HG02610 (cell line): ENCODE results near the gene ERMARD.

Experiments used
- ATAC-seq: cut with Tn5 transposase; IDR thresholded peaks from one replicate; pipeline ENCODE4 v1.9.1; 2021; ENCODE audit warnings: mild to moderate bottlenecking, moderate library complexity; ENCODE audit not compliant: unreplicated experiment

ERMARD gene

DNA sequence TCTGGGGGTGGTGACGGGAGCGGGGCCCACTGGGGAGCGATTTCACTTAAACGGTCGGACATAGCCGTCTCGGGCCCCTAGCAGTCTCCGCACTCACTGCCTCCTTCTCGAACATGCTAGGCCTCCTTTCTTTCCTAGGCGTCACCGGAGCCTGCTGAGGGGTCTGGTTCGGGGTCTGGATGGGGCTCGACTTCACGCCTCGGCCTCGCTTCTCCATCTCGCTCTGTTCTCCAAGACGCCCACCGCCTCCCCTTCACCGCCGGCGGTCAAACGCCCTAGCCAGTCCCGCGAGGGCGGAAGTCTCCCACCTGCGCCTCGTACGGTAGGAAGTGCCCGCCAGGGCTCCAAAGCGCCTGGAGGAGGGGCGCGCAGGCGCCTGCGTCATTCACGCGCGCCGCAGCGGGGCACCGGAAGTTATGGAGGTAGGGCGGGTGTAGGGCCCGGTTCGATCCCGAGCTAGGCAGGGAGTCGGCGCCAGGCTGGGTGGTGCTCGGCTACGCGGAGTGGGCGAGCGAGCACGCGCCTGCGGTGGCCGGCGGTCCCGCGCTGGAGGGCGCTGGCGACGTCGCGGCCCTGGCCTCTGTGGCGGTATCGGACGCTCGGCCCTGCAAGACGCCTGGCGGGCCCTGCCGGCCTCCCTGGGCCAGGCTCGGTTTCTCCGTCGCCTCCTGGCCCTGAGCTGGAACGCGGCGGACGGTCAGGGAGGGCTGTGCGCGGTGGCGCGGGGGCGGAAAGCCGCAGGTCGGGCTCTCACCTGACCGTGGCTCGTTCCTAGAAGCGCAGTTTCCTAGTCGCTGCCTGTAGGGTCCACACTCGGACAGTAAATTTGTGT is at the start of gene ERMARD, which contains the start of gene DYNLT2:
ERMARD (plus strand) TSS at position 381 of the 832 bp plus-strand sequence; CDS start at position 417, 36 bp downstream.
DYNLT2 (minus strand) TSS at position 331 of the 832 bp plus-strand sequence; CDS start at position 217, 114 bp downstream.
- peak; percentile 94 for ATAC-seq

DNA sequence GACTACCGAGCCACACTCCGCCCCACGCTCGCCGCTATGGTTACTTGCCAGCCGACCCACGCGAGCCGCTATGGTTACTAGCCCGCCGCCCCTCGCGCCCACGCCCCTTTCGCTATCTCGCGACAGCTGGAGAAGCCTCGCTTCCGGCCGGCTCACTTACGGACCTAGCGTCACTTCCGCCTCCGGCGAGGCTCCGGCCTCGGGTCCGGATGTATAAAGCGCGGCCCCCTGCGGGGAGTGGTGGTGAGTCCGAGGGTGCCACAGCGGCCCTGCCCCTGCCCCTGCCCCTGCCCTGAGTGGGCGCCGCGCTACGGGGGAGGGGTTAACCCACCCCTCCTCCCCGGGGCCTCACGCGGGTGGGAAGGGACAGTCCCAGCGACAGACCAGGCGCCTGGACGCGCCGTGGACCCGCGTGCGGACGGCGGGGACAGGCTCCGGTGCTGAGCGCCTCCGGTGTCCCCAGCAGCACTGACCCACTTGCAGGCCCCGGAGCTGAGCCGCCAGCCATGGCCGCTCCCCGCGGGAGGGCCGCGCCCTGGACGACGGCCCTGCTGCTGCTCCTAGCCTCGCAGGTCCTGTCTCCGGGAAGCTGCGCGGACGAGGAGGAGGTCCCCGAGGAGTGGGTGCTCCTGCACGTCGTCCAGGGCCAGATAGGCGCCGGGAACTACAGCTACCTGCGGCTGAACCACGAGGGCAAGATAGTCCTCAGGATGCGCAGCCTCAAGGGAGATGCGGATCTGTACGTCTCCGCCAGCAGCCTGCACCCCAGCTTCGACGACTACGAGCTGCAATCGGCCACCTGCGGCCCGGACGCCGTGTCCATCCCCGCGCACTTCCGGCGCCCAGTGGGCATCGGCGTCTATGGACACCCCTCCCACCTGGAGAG is 49.2 kb upstream of the ERMARD start, which contains the start of the genes C6orf120 and WDR27:
C6orf120 (plus strand) TSS at position 173 of the 886 bp plus-strand sequence; CDS start at position 507, 334 bp downstream.
WDR27 (minus strand) TSS at position 76 of the 886 bp plus-strand sequence. CDS start 13,024 bp downstream, outside the sequence.
- ATAC-seq, result peak; percentile 95

DNA sequence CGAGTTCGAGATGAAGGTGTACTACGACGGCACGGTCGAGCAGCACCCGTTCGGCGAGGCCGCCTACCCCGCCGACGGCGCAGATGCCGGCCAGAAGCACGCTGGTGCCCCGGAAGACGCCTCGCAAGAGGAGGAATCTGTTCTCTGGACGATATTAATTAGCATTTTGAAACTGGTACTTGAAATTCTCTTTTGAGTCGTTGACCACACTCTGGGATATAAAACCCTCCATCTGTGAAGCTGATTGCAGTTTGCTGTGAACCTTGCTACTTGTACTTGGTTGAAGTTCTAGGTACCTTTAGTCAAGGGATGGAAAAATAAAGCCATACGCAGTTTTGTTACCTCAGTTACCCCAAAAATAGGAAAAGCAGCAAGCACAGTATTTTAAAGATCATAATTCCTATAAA is 48.6 kb upstream of the ERMARD start:
- no peak for ATAC-seq

DNA sequence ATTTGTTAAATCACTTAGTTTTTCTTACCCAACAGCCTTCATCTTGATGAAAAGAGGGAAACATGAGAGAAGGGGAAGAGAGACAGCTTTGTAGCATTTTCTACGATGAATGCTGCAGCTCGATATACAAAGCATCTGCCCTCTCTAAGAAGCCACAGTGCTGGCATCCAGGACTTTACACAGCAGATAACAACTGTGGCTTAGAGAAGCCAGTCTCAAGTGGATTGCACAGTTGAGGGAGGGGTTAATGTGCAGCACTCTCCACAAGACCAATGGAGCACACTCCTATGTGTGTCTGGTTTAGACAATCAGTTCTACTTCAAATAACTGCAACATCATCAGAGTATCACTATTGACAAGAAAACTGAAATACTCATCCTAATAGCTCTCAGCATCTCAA is 43.6 kb upstream of the ERMARD start:
- no peak for ATAC-seq

DNA sequence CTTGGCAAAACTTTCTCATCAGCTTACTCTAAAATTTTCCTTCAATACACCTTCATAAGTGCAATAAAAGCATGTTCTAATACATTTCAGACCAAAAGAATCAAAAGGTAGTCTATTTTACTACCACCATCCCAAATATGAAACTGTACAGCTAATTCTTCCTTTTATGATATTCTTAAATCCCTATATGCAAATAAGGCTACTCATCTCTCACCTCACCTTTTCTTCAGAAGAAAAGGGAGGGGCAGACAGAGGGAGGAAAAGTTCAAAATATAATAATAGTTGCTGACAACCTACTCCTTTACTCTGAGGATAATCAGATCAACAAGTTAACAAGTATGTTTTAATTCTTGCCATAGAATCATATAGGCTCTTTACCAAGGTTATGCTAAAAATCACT is 42.1 kb upstream of the ERMARD start:
- peak; percentile 61 for ATAC-seq

DNA sequence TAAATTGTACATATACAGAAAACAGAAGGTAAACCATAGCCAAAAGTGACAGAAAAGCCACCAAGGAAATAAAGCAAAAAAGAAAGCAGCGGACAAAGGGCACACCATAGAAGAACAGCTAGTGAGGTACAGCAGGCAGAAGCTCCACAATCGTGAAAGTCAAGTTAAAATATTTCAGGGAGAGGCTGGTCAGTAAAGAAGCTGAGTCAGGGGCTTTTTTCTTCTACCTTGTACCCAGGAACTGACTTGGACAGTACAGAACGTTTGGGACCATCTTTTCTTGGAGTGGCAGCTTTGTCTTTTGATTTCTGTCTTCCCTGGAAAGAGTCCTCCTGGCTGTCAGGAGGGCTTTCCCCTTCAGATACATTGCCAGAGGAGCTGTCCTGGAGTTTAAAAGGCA is 41.4 kb upstream of the ERMARD start:
- no peak for ATAC-seq

DNA sequence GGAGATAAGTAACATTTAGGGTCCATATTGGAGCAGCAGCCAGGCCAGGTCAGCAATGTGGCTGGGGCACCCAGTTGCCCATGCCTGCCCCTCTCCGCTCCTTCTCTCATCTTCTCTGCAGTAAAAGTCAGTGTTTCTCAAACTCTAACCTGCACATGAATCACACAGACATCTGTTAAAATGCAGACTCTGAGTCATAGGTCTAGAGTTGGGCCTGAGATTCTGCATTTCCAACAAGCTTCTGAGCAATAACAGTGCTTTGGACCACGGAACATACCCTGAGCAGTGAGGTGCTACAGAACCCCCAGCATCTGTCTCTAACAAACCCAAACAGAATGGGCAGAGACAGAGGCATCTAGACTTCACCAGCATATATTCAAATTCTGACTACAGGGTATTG is 37.2 kb upstream of the ERMARD start:
- no peak for ATAC-seq

DNA sequence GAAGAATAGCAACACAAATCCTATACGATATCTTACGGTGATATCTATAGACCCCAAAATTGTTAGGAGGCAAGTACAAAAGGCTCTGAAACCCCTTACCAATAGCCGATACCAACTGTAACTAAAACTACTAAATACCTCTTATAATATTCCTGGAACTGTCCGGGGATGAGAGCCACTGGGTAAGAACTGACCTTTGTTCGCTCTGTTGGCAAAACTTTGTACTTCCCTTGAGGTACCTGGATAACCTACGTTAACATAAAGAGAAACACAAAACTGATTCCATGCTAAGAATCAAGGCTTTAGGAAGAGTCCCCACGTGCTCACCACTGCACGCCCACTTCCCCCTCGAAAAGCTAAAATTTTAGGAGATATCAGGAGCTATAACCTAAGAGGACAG is 36.8 kb upstream of the ERMARD start:
- ATAC-seq, result no peak

DNA sequence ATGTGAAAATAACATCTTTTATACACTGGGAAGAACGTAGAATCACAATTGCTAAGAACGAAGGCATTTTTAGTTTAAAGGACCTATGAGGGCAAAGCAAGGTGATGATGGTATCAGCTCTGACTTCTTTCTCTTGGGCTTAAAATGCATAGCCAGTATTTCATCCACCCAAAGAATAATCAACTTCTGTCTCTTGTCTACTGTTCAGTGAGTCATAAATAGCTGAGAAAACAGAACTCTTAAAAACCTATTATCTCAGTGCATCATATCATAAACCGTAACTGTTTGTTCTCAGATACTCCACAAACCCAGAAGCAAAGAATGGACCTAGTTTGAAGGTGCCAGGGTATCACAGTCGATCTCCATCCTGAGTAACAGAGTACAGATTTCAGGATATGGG is 32.3 kb upstream of the ERMARD start:
- no peak for ATAC-seq

DNA sequence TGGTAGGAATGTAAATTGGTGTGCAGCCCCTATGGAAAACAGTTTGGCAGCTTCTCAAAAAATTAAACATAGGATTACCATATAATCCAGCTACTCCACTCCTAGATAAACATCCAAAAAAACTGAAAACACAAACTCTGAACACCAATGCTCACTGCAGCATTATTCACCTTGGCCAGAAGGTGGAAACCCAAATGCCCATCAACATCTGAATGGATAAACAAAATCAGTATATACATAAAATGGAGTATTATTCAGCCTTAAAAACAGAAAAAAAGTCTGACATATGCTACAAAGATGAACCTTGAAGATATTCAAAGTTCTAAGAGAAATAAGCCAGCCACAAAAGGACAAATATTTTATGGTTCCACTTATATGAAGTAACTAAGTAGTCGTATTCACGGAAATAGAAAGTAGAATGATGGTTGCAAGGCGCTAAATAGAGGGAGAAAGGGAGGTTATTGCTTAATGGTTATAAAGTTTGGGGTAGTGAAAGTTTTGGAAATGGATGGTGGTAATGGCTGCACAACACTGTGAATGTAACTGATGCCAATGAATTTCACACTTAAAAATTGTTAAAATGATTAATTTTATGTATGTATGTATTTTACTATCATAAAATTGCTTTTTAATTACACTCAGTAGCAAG is 31.1 kb upstream of the ERMARD start:
- no peak for ATAC-seq

DNA sequence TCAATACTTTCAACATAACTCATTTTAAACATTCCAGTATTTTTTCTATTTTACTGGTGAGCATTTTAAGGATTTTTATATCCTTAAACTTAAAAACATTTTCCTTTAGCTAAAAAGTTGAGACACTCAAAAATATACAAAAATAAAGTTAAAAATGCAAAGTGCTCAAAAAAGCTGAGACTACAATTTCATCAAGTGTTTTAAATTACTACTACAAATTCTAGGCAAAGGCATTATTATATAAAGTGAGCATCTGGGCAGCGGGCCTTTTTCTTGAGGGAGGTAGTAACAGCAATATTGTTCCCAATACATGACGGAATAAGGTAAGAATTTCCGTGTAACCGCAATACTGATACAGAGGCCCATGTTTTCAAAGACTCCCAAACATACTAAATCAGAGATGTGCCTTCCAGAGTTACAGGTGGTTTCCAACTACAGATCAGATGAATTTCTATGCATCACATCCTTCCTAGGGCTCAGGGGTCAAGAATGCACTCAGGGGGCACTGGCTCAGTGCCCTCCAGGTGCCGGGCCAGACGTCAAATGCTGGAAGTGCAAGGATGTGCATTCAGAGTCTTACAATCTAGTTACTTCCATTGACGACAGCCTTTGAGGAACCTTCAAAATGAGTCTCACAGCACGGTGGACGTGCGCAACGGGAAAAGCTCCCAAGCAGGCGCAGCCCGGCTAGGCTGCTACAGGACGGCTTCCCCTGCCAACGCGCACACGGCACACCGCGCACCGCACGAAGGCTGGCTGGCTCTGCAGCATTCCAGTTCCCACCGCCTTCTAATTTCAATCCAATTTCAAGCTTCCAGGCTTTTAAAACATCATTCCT is 28.8 kb upstream of the ERMARD start:
- no peak for ATAC-seq

DNA sequence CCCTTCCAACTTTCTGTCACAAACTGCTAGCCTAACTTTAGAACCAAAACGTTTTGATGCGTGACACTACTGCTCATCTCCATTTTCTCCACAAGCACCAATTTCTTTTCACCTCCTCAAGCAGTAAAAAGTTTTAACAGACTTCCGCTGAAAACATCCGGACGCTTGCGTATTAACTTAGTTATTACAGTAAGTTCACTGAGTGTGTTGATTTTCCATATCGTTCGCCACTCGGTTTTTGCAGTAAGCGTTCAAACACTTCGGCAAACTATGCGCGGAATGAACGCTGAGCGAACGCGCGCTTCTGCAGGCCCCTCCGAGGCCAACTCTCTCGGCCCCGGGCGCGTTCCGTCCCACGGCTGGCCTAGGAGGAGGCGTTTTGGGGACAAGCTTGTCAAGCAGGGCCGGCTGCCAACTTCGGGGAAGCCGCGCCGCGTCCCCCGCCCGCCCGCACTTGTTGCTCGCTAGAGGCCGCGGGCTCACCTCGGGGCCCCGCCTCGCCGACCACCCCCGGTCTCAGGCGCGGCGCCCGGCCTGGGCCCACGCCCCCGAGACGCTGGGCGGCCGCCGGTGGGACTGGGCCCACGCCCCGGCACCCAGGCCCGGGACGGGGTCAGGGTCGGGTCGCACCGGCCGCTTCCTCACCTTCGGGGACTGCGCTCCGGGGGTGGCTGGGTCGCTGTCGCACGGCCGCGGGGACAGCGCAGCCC is 28.1 kb upstream of the ERMARD start:
- peak; percentile 33 for ATAC-seq

DNA sequence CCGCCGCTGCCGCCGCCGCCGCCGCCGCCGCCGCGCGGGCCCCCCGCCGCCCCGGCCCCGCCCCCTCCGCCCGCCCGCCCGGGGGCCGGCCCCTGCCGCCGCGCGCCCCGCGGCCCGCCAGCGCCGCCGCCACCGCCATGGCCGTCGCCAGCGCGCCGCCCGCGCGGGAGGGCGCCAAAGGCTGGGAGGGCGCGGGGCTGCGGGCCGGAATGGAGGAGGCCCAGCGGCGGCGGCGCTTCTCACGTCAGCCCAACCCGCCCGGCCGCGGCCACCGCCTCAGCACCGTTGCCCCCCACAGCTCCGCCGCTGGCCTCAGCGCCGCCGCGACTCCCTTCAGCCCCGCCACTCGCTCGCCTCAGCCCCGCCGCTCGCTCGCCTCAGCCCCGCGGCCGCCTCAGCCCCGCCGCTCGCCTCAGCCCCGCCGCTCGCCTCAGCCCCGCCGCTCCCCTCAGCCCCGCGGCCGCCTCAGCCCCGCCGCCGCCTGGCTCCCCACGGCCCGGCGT is 27.4 kb upstream of the ERMARD start:
- peak; percentile 38 for ATAC-seq

DNA sequence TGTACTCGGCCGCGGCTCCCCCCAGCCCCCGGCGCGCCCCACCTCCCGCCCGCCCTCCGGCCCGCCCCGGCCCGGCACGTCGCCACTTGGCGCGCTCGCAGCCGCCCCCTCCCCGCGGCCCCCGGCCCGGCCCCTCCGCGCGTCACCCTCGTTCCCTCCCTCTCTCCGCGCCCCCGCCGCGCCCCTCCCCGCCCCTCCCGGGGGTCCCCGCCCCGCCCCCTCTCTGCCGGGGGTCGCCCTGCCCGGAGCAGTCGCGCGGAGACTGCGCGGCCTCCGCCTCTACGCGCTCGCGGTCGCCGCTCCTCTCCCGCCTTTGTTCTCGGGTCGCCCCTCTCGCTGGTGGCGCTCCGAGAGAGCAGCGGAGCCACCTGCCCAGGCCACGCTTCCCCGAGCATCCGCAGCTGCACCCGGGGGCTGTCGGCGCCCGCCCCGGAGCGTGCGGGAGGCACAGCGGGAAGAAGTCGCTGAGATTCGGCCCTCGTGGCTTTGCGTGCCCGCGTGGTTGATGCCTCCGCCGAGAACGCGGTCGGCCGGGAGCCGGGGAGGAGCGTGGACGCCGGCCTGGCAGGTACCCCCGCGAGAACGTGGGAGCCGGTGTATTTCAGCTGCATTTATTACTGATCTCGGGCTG is 26.8 kb upstream of the ERMARD start, which contains the start of gene PHF10:
PHF10 (minus strand) TSS at position 7 of the 631 bp plus-strand sequence. CDS start 569 bp downstream, outside the sequence.
- ATAC-seq, result peak; percentile 45

DNA sequence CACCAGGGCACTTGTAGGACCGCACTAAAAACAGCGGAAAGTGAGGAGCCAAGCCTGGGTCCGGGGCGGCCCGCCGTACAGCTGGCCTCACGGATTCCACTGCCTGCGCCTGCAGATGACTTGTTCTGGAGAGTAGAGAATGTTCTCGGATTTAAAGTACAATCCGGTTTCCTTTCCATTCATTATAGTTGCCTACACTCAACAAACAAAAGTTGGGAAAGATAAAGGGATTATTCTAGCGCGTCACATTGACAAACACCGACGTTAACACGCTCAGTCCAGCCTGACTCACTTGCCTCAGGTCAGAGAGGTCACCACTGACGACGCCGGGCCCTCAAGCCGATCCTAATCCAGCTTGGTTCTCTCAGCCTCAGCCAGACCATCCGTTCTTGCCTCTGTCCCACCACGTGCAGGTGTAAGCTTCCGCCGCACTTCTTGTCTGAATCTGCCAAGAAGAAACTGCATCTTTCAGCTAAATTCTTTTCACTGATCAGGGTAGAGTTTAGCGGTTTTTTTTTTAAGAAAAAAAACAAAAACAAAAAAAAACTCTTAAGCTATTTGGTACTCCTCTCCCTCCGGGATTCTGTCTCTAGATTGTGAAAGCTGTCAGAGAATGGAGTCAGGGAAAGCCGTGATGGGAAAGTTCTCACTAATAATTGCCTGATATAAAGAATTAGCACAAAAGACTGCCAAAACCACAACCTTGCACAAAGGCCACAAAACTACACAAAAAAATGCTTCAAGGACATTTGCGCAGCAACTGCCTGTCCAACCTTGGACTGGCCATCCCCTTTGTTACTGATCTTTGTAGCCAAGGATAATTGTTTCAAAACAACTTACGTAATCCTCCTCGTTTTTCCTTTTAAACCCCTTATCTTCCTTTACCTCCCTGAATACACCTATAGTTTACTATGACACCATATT is 26.0 kb upstream of the ERMARD start:
- peak; percentile 17 for ATAC-seq

DNA sequence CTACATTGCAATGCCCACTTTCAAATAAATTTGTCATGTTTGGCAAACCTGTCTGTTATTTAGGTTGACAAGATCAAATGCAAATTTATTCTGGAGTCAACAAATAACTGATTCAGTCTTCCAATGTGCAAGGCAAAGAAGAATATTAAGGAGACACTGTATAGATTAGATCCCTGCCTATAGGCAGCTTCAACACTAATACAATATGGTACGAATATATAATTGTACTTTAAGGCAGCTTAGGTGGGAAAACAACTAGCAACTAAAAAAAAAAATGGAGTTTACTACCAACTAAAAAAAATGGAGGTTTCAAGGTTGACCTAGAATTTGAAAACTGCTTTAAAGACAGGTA is 25.4 kb upstream of the ERMARD start:
- no peak for ATAC-seq

DNA sequence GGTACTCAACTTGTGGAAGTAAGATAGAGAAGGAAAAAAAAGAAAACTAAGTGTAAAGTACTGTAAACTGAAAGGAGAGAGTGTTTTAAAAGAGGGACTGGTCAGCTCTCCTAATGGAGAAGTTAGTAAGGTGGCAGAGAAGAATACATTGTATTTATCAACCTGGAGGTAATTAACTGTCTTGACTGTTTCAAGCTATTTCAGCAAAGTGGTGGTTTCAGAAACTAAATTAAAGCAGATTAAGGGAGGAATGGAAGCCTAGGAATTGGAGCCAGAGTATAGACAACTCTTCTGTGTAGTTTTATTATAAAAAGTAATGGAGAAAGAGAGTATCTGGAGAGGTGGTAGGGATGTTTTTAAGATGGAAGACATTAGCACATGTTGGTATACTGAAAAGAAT is 24.5 kb upstream of the ERMARD start:
- no peak for ATAC-seq

DNA sequence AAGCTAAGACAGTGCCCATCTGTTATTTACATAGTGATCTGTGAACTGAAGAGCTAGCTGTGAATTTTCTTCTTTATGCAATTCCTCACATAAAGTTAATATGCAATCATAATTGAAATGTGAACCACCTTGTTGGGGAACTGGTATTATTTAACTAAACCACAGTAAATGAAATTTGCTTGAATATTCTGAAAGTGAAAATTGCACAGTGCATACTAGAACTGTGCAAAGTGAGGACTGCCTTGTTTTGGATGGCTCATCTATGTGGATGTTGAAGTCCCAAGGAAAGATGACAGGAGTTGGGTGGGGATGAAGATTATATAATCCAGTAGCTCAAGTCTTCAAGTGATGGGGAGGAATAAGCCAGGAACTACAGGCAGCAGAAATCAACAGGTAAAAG is 21.5 kb upstream of the ERMARD start:
- no peak for ATAC-seq
